NCI-H82 treated with DMSO at 0.1 percent for 48 hours (cell line): Measurements from ENCODE around the gene ARHGAP11A.
"Not testable (repeated sequence)": the region's sequence is repeated elsewhere in the genome, so short reads cannot be mapped to it uniquely, and the experiment has no call there.

Source experiments
- DNase-seq: peaks from one replicate; lab custom pipeline; 2025; ENCODE audit not compliant: unreplicated experiment; lab: John Stamatoyannopoulos, UW

Gene ARHGAP11A, protein sequence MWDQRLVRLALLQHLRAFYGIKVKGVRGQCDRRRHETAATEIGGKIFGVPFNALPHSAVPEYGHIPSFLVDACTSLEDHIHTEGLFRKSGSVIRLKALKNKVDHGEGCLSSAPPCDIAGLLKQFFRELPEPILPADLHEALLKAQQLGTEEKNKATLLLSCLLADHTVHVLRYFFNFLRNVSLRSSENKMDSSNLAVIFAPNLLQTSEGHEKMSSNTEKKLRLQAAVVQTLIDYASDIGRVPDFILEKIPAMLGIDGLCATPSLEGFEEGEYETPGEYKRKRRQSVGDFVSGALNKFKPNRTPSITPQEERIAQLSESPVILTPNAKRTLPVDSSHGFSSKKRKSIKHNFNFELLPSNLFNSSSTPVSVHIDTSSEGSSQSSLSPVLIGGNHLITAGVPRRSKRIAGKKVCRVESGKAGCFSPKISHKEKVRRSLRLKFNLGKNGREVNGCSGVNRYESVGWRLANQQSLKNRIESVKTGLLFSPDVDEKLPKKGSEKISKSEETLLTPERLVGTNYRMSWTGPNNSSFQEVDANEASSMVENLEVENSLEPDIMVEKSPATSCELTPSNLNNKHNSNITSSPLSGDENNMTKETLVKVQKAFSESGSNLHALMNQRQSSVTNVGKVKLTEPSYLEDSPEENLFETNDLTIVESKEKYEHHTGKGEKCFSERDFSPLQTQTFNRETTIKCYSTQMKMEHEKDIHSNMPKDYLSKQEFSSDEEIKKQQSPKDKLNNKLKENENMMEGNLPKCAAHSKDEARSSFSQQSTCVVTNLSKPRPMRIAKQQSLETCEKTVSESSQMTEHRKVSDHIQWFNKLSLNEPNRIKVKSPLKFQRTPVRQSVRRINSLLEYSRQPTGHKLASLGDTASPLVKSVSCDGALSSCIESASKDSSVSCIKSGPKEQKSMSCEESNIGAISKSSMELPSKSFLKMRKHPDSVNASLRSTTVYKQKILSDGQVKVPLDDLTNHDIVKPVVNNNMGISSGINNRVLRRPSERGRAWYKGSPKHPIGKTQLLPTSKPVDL

DNA sequence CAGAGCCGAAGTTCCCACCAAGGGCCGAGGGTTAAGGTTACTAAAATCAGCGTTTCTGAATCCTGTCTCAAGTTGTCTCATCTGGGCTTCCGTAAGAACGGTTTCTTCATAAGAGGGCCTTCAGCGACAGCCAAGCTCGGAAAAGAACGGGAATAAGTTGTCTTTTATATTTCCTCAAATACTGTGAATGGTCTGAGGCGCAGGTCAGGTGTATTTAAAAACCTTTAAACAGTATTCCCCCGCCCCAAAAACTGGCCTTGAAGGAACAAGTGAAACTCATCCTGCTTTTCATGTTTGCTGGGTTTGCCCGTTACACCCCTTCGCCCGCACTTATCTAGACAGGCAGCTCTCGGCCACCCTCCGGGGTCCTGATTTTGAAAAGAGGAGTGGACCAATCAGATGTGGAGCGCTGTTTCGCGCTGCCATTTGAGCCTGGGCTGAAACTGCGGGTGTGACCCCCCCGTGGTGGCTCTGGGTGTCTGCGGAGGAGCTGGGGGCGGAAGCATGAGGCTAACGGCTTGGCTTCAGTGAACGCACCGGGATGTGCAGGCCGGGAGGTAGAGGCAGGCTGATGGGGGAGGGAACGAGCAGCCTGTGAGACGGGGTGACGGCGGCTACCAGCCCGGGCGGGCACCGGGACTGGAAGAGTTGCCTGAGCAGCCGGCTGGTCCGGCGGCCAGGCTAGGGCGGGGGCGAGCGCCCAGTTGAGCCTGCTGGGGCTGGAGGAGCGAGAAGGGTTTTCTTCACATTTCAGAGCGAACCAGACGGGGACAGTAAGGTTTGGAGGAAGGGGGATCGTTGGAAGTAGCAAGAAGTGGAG is at the start of gene ARHGAP11A:
ARHGAP11A (plus strand) TSS at position 454 of the 820 bp plus-strand sequence. CDS start 708 bp downstream, outside the sequence.
- not testable (repeated sequence) for DNase-seq

- DNase-seq = not testable (repeated sequence)
These were observed 46.3 kb upstream of the ARHGAP11A start for GRCh38 chr15:32568988-32569387.

GRCh38 chr15:32578482-32578881 is 36.8 kb upstream of the ARHGAP11A start:
- DNase-seq = not testable (repeated sequence)

DNA sequence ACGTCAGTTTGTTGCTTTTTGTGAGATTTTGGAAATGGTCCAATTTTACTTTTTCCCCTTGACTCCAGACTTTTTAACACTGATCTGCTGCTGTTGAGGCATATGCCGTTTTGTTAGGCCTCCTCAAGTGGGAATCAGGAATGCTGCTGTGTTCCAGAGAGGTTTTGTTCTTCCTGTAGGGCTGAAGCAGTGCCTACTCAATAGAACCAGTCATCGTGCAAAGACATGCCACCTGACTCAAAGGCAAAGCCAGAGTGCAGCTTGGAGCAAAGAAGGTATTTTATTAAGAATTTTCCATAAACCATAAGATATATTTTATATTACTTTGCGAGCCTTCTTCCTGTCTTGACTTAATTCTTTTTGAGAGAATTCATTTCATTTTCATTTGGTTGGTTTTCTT is 29.5 kb upstream of the ARHGAP11A start:
- DNase-seq = not testable (repeated sequence)

GRCh38 chr15:32593151-32593550 is 22.2 kb upstream of the ARHGAP11A start, which contains the start of gene GOLGA8N:
TSS of gene GOLGA8N (plus strand) at chr15:32593456.
- DNase-seq = not testable (repeated sequence)

GRCh38 chr15:32609518-32609917 is 5.8 kb upstream of the ARHGAP11A start:
- DNase-seq = not testable (repeated sequence)

GRCh38 chr15:32610719-32611118 is 4.6 kb upstream of the ARHGAP11A start:
- not testable (repeated sequence) for DNase-seq

- DNase-seq = not testable (repeated sequence)
These were observed 623 bp upstream of the ARHGAP11A start for GRCh38 chr15:32614712-32615050.

DNA sequence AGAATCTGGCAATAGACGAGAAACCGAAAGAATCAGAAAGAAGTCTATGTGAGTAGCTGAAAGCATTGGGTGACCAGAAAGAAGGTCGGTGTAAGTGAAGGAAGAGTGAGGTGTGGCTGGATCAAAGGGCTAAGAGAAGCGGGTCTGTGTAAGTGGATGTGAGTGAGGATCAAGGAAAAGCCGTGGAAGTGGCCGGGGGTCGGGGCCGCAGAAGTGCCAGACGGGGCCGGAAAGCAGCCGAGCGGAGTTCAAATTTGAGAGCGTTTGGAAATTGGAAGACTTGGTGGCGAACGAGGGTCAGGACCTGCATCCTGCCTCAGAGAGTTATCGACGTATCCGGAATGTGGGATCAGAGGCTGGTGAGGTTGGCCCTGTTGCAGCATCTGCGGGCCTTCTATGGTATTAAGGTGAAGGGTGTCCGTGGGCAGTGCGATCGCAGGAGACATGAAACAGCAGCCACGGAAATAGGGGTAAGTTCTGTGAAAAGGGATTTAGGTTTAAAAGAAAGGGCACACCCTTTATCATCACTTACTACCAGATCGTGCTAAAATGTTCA is 645 bp downstream of the ARHGAP11A start:
- not testable (repeated sequence) for DNase-seq

DNA sequence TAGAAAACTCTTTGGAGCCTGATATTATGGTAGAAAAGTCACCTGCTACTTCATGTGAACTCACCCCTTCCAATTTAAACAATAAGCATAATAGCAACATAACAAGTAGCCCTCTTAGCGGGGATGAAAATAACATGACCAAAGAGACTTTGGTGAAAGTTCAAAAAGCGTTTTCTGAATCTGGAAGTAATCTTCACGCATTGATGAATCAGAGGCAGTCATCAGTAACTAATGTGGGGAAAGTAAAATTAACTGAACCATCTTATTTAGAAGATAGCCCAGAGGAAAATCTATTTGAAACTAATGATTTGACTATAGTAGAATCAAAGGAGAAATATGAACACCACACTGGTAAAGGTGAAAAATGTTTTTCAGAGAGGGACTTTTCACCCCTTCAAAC is 21.1 kb downstream of the ARHGAP11A start:
- DNase-seq = no peak

GRCh38 chr15:32636908-32637567 is 21.7 kb downstream of the ARHGAP11A start:
- DNase-seq = no peak

DNA sequence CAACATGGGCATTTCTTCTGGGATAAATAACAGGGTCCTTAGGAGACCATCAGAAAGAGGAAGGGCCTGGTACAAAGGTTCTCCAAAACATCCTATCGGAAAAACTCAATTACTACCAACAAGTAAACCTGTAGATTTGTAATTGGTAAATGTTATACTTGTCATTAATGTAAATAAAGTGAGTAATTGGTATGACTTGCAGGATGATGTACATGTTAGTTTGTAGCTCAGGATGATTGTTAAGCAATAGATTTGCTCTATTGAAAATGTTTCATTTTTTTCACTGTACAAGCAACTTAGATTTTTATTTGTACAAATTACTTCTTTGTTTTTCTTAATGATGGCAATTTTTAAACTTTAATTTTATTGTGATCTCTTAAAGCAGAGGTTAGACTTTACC is 22.4 kb downstream of the ARHGAP11A start:
- no peak for DNase-seq

DNA sequence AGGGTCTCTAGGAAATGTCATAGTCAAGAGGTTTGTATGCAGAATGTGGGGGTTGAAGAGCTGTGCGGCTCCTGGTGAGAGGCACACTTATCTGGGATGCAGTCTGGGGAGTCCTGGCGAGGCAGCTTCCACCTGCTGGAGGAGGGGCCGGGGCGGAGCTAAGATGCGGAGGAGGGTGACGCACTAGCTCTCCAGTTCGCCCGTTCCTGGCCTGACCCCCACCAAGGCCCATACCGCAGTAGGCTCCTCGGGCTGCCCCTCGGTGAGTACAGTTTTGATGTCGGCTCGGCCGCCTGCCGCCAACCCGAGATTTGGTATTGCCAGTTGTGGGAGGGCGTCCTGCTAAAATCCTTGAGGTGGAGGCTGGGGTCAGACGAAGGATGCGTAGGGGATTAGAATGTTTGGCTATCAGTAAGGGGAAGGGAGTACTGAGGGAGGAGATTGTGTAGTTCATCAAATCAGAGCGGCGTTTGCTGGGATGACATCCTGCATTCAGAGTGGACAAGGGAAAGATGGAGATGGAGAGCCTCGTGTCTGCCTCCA is 26.3 kb downstream of the ARHGAP11A start, which contains the start of gene SCG5:
SCG5 (plus strand) TSS at position 194 of the 543 bp plus-strand sequence. CDS start 1,883 bp downstream, outside the sequence.
- DNase-seq = peak; percentile 52

- no peak for DNase-seq
These were observed 27.5 kb downstream of the ARHGAP11A start for GRCh38 chr15:32642667-32643435.

- no peak for DNase-seq
These were observed 28.7 kb downstream of the ARHGAP11A start for GRCh38 chr15:32643907-32644445.

DNA sequence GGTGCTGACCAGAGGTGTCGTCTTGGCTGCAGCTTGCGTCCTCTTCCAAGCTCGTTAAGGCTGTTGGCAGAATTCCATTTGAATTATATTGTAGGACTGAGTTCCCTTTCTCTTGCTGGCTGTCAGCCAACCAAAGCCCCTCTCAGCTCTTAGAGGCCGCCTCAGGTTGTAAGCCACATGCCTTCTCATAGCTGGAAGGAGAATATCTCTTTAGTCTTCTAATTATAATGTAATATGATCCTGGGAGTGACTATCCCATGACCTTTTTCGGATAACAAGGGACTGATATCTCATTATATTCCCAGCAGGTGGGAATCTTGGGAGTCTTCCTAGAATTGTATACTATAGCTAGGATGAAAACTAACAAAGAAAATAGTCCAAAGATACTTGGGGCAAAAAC is 31.0 kb downstream of the ARHGAP11A start:
- DNase-seq = peak; percentile 86

DNA sequence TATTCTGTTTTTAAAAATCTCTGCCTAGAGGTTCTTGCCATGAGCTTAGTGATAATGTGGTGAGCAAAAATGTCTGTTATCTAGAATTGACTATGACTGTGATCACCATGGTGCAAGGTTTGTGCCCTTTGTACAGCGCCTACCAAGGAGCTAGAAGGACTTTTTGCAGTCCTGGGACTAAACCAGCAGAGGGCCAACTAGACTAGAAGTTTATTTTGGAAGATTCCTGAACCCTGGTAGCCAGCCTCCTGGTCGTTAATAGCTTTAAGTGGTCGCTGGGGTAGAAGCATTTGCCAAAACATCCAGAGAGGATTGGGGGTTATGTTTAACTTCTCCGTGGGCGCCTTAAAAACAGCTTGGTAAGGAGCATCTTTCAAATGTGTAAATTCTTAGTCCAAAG is 34.0 kb downstream of the ARHGAP11A start:
- no peak for DNase-seq

- DNase-seq = no peak
These were observed 36.0 kb downstream of the ARHGAP11A start for GRCh38 chr15:32651229-32651837.
